DMS153 treated with DMSO at 0.1 percent for 48 hours (cell line): ENCODE data around the gene TSACC.
"Not testable (repeated sequence)": the region's sequence is repeated elsewhere in the genome, so short reads cannot be mapped to it uniquely, and the experiment has no call there.

ENCODE experiments used
- DNase-seq: peaks from one replicate; lab custom pipeline; 2025; ENCODE audit not compliant: unreplicated experiment; lab: John Stamatoyannopoulos, UW

The TSACC gene

DNA sequence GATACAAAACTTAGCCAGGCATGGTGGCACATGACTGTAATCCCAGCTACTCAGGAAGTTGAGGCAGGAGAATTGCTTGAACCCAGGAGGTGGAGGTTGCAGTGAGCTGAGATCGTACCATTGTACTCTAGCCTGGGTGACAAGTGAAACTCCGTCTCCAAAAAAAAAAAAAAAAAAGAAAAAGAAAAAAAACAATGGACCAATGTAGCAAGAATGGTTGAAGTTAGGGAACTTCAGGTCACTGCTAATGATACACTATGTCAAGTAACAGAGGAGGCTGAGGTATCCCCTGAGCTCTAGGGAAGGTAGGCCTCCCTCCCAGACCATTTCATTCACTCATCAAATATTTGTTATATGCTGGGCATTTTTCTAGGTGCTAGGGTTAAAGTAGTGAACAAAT, 7.7 kb downstream of the TSACC start:
- not testable (repeated sequence) for DNase-seq

DNA sequence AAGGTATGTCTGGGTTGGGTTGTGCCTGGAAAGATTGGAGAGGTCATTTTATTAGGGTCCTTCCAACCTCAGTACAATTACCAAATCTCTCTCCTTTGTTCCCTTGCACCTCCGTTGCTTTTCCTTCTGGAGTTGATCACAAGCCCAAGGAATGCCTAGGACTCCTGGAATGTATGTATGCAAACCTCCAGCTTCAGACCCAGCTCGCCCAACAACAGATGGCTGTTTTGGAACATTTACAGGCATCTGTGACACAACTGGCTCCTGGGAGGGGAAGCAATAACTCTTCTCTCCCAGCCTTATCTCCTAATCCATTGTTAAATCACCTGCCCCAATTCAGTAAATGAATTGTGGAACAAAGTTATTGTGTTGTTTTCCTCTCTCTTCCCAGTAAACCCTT, 8.3 kb downstream of the TSACC start:
- DNase-seq, result no peak

DNA sequence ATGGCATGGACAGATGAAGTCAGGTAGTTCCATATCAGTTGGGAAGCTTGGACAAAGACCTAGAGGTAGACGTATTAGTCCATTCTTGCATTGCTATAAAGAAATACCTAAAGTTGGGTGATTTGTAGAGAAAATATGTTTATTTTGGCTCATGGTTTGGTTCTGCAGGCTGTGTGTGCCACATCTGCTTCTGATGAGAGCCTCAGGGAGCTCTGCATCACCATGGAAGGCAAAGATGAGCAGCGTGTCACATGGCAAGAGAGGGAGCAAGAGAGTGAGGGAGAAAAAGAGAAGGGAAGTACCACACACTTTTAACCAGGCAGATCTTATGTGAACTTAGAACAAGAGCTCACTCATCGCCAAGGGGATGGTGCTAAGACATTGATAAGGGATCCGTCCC, 9.0 kb downstream of the TSACC start:
- no peak for DNase-seq

DNA sequence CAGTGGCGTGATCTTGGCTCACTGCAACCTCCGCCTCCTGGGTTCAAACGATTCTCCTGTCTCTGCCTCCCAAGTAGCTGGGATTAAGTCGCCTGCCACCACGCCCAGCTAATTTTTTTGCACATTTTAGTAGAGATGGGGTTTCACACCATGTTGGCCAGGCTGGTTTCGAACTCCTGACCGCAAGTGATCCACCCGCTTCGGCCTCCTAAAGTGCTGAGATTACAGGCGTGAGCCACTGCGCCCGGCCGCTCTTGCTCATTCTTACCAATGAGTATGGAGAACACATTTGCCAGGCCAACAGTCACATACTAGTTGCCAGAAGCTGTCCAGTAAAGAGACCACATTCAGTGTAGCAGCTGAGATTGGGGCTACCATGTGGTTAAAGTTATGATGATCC, 14.2 kb downstream of the TSACC start:
- DNase-seq, result not testable (repeated sequence)

DNA sequence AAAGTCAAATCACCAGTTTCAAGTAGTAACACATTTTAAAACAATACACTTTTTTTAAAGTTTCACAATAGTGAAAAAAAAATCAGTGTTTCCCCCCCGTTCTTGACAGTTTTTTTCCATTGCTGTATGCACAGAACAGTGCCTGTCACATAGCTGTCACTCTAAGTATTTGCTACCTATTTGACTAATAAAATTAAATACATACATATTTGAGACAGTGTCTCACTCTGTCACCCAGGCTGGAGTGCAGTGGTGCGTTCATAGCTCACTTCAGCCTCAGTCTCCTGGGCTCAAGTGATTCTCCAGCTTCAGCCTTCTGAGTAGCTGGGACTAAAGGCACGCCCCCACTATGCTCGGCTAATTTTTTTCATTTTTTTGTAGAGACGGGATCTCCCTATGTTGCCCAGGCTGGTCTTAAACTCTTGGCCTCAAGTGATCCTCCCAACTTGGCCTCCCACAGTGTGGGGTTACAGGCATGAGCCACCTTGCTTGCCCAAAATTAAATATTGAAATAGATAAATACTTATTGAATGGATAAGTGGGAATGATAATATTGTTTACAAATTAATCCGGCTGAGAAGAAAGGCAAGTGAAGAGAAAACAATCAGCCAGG, 18.0 kb downstream of the TSACC start:
- DNase-seq, result no peak

DNA sequence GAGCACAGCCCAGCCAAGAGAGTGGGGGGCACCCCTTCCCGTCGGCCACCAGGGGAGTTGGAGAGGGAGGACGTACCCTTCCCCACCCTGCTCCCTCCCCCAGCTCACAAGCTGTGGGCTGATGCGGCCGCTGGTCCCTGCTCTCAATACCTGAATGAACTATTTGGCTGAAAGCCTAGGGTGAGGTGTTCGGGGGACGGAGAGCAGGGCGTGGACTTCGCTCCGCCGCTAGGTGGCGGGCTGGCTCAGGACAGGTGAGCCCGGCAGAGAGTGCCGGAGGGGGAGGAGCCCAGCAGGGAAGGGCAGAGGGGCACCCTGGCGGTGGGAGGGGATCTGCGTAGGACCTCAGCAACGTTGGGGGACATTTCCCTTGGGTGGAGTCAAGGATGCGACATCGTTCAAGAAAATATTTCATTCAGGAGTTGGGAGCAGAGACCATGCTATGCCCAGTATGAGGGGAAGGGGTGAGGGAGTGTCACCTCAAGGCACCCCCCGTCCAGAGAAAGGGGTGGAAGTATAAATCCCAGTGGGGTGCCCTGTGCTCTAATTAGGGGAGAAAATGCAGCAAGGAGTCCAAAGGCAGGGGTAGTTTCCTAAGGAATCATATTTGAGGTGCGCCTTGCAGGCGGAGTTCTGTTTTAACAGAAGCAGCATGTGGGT, 18.7 kb downstream of the TSACC start:
- DNase-seq, result peak; percentile 89

DNA sequence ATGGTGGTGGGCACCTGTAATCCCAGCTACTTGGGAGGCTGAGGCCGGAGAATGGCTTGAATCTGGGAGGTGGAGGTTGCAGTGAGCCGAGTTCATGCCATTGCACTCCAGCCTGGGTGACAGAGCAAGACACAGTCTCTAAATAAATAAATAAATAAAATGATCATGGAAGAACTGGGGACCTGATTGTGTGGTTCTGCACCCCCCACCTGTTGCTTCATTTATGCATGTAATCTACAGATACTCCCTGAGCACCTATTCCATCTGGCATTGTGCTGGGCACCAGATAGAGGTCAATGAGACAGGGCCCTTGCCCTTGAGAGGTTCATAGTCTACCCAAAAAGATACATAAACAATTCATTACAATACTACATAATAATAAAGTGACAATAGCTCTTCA, 19.7 kb downstream of the TSACC start:
- DNase-seq, result no peak

DNA sequence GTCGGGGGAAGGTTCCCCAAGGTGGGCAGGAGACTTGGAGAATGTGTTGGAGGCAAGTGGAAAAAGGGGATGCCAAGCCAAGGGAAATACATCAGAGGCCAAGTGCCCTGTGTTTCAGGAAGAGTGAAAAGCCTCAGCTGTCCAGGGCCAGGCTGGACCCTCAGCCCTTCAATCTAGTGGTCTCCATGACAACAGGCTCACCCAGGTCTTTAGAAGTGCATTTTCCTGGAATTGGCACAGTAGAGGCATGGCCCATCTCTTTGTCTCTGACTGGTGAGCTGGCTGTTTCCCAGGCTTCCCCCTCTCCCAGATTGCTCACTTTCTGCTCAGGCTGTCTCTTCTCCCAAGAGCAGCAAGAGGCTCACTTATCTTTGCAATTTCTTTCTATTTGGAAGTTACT, 20.3 kb downstream of the TSACC start:
- no peak for DNase-seq

DNA sequence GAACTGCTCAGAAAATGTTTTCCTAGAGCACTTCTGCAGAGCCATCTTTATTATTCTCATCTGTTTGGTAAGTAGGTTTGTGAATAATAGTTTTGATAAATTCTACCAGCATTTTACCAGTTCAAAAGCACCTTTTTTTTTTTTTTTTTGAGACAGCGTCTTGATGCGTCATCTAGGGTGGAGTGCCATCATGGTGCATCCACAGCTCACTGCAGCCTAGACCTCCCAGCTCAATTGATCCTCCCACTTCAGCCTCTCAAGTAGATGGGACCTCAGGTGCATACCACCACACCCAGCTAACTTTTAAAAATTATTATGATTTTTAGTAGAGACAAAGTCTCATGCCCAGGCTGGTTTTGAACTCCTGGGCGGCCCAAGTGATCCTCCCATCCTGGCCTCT, 20.9 kb downstream of the TSACC start:
- no peak for DNase-seq

DNA sequence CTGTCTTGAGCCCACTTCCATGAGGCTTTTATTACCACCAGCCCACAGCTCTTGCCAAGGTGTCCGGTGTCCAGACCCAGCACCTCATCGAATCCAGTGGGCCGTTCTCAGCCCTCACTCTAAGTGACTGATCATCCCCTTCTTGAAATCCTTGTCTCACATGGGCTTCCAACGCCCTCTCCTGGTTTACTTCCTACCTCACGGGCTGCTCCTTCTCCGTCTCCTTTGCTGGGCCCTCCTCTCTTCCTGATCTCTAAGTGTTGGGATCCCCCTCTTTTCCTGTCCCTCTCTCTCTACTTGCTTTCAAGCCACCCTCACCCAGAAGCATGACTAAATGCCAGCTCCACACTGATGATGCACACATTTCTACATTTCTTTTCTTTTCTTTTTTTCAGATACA, 21.6 kb downstream of the TSACC start:
- DNase-seq, result no peak

DNA sequence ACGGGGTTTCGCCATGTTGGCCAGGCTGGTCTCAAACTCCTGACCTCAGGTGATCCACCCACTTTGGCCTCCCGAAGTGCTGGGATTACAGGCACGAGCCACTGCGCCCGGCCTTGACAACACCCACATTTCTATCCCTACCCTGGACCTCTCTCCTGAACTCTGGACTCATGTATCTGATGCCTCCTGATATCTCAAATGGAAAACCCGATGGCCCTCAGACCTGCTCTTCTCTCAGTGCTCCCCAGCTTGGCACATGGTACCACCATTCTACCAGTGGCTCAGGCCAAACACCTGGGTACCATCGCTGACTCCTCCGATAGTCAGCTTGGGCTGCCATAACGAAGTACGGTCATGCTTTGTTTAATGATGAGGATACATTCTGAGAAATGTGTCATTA, 22.2 kb downstream of the TSACC start:
- DNase-seq, result no peak

DNA sequence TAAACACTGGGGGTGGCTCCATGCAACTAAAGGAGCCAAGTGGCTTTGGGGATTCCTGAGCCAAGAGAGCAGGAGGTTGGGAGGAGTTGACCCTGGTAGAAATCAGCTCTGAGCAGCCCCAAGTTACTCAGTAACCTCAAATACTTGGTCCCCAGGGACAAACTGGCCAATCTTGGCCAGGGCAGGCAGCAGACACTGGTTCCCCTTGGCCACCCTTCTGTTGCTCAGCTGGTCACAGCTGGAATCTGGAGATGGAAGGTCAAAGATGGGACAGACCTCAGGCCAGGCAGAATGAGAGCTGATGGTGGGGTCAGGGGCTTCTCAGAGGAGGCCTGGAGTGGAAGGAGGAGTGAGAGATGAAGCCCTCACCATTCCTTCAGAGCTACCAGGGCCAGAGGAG, 27.4 kb downstream of the TSACC start:
- no peak for DNase-seq

DNA sequence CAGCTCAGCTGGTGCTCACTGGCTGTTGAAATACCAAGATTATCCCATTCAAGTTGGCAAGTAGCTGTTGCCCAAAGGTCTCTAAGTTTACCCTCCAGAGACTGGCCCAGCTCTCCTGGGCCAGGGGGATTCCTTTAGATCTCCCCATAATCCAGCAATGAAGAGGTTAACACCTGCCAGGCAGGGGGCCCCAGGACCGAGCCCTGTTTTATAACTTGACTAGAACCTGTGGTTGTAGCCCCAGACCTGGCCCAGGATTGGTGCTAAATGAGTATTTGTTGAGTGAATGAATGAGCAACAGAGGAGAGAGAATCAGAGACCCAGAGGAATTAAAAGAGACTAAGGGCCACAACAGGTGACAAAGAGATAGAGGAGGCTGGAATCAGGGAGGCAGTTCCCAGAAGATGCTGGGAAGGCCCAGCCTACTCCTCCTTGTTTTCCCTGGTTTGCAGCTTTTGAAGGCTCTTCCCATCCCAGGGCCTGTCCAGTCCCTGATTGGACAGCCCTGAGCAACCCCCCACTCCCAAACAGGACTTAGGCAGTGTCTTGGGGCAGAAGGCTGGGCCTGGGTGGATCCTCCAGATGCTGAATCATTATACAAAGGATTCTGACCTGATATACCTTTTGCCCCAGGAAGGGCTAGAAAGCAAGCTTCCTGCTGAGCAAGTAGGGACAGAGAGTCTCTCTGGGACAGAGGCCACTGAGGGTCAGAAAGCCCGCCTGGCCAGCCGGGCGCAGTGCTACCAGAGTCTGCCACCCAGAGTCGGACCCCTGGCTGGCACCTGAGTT, 28.2 kb downstream of the TSACC start:
- DNase-seq, result no peak

DNA sequence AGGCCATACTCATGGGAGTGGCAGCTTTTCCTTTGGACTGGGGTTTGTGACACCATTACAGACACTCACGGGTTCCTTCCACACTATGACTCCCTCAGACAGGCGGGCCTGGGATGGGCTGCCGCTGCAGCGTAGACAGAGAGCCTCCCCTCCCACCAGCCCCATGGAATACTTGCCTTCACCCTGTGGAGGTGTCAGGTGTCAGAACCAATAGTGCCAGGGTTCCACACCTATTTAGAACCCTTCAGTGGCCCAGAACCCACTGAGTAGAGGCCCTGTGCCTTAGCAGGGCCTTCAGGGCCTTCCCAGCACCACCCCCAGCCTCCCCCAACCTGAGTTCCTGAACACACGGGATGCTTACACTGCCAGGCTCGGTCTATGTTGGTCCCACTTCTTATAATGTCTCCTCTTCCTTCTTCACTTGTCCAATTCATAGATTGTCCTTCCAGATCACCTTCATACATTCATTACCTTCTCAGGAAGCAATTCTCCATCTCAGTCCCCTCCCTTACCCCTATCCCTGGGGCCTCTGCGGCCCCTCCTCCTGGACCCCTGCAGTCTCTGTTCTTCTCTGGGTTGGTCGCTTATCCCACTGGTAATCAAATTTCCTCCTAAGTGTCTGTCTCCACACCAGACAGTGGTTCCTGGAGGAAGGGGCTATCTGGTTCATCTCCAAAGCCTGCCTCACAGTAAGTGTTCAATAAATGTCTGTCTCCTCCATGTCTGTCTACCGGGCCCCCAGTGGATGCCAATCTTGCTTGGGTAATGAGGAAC, 29.2 kb downstream of the TSACC start:
- no peak for DNase-seq

DNA sequence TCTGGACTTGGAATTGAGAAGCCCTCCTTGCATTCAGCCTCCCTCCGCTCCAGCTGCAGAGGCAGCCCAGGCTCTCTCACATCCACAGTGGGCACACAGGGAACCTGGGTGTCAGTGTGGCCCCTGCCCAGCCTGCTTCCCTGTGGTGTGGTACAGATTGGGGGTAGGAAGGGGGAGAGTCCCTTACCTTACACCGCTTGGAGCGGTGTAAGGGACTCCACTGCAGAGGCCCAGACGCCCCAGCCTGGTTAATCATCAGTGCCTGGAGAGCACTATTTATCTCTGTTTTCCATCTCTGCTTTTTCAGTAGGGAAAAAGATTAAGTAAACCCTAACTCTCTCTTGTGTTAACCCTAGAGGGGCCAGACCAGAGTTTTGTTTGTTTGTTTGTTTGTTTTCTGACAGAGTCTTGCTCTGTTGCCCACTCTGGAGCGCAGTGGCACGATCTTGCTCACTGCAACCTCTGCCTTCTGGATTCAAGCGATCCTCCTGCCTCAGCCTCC, 29.9 kb downstream of the TSACC start:
- DNase-seq, result no peak

DNA sequence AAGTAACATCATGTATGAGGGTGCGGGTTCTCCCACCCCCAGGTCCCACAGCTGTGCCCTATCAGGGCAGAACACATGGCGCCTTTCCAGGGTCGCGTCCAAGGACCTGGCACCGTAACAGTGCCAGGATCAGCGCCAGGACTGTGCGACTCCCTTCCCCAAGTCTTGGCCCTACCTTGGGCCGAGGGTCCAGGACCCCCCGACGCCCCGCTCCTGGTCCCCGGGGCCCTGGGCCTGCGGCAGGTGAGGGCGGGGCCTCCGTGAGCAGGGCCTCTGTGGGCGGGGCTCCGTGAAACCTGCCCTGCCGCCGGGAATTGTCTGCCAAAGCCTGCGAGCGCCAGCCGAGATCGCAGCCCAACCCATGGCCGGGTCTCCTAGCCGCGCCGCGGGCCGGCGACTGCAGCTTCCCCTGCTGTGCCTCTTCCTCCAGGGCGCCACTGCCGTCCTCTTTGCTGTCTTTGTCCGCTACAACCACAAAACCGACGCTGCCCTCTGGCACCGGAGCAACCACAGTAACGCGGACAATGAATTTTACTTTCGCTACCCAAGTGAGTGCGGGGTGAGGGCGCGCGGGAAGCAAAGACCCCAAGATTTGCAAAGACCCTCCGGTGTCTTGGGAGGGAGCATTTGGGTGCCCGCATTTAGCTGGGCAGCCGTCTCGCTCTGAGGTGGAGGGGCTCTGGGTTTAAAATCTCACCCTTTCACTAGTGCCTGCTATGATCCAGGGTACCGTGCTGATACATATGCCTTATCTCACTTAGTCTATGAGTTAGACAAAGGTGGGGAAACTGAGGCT, 30.8 kb downstream of the TSACC start, which contains the start of gene RHBG:
Gene RHBG (plus strand): TSS at position 323 of the 796 bp plus-strand sequence. CDS start 39 bp downstream, at position 362.
- DNase-seq, result peak; percentile 55

DNA sequence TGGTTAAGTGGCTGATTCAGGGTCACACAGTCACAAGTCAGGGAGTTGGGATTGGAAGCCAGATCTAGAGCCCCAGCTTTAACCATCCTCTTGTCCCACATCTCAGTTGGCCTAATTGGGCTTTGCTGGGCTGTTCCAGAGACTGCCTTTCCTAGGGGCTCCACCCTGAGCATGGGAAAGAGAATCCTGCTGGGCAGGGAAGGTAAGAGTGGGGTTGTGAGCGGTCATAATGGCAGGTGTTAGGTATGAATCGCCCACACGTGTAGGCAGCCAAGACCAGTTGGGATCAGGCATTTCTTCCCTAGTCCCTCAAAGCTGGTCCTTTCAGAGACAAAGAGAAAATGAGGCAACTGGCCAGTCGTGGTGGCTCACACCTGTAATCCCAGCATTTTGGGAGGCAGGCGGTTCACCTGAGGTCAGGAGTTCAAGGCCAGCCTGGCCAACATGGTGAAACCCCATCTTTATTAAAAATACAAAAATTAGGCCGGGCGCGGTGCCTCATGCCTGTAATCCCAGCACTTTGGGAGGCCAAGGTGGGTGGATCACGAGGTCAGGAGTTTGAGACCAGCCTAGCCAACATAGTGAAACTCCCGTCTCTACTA, 31.5 kb downstream of the TSACC start:
- not testable (repeated sequence) for DNase-seq

DNA sequence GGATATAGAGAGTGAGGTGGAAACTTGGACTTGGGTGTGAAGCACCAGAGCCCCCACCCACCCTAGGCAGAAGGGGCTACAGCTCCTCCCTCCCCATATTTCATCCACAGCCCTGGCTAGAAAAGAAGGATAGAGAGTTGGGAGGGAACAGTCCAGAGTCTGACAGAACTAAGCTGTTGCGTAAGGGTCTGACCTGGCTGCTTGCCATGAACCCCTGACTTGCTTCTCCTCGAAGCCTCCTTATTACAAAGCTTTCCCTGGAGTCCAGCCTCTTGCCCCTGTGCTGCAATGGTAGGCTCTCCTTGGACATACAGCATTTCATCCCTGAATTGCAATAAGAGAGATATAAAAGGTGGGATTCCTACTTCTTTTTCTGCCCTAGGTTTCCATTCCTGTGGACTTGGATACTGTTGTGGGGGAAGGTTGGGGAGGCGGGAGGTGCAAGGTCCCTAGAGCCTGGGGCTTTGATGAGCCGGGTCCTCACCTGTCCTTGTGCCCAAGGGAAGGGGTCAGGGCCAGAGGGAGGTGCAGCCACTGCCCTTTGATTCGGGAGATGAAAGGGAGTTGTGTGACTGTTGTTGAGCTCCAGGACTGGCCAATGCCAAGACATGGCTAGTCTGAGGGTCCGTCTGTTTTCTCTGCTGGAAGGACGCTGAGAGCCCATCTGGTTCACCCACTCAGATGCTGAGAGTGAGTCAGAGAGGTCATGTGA, 33.4 kb downstream of the TSACC start:
- no peak for DNase-seq

DNA sequence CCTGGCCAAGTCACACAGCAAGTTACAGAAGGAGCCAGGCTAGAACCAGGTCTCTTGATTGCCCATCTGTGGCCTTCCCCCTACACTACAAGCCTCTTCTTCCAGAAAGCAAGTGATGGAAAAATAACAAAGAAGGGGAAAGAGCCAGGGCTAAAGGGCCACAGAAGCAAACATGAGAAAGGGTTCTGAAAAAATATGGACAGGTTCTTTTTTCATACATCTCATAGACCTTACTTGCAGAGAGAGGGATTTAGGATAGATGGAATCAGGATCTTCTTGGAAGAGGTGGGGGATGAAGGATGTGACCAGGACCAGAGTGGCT, 33.9 kb downstream of the TSACC start:
- DNase-seq, result no peak

DNA sequence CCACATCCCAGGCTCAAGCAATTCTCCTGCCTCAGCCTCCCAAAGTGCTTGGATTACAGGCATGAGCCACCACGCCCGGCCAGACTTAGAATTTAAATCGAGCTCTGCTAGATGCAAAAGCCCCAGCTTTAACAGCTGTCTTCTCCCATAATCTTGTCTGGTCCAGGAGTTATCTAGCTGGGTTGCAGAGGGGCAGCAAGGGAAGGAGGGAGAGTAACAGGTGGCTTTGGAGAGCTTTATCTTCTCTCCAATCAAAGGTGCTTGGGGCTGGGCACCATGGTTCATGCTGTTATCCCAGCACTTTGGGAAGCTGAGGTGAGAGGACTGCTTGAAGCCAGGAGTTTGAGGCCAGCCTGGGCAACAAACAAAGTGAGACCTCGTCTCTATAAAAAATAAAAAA, 34.5 kb downstream of the TSACC start:
- DNase-seq, result no peak
